GM19099 (cell line): Measurements from ENCODE around the gene NEURL1B.

Source experiments
- POLR2A ChIP-seq: IDR thresholded peaks from 3 replicates; pipeline ENCODE4 v1.6.1; 2011; ENCODE audit warnings: low read depth; ENCODE audit not compliant: insufficient read length; ENCODE audit errors: extremely low read depth

NEURL1B gene

DNA sequence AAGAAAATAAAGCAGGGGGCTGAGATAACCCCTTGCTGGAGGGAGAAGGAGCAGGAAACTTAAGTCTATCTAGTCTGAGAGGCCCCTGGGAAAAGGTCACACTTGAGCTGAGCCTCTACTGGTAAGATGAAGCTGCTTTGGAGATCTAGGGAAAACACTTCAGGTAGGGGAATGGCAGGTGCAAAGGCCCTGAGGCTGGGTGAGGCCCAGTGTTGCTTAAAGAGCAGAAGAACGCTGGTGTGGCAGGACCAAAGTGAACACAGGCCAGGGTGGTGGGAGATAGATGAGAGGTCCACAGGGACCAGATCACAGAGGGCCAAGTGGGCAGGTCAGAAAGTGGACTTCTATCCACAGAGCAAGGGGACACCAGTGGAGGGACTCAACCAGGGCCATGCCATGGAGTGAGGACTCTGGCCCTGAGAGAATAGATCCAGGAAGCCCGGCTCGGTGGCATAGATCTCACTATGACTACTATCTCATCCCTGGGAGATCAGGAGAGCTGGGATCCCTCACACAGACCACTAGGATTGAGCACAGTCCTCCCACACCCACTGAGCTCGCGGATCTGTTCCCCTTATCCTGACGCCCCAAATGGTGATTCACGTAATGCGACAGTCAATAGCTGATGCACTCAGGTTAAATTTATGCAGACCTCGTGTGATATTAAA lies 17.6 kb upstream of the NEURL1B start:
- TF ChIP-seq POLR2A, result no peak

- TF ChIP-seq POLR2A, result no peak
Observed at GRCh38 chr5:172624083-172624995, 16.7 kb upstream of the NEURL1B start.

- no peak for TF ChIP-seq POLR2A
Observed at GRCh38 chr5:172624996-172625964, 15.8 kb upstream of the NEURL1B start.

DNA sequence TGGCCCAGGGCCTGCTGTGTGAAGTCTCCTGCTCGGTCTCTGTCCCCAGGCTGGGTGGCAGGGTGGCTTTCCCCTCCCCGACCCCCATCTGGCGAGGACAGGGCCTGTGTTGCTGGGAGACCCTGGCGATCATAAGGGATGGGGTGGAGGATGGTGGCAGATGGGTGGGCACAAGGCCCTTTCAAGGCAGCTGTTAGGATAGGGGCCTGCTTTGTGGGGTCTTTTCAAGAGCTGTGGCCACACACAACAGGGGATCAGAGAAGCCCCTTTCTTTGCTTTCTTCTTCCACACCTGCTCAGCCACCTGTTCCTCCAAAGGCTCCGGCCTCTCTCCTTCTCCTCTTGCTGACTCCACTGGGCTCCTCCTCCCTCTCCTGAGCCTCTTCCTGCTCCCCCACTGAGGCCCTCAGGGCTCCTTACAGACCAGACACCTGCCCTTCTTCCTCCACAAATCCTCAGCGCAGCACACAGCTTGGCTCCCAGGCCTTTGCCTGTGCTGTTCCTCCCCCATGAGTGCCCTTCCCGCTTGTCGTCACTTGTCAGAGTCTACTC lies 15.0 kb upstream of the NEURL1B start:
- TF ChIP-seq POLR2A, result no peak

DNA sequence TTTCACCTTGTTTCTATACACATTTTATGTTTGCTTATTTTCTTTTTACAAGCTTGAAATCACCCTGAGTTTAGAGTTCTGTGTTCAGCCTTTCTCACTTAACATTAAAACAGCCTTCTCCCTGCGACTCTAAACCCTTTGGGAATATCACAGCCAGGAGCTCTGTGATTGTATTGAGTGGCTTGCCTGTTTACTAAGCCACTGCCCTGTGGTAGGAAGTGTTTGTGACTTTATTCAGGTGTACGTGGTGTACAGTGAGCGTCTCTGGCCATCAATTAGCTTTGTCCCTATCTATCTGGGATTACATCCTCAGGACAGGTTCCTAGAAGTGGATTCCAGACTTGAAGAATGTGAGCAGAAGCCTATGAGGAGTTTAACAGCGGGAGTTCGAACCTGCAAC lies 11.0 kb upstream of the NEURL1B start:
- no peak for TF ChIP-seq POLR2A

- TF ChIP-seq POLR2A, result no peak
Observed at GRCh38 chr5:172630482-172630881, 10.6 kb upstream of the NEURL1B start.

- no peak for TF ChIP-seq POLR2A
Observed at GRCh38 chr5:172630986-172631385, 10.1 kb upstream of the NEURL1B start.

- TF ChIP-seq POLR2A, result no peak
Observed at GRCh38 chr5:172632346-172633092, 8.5 kb upstream of the NEURL1B start.

DNA sequence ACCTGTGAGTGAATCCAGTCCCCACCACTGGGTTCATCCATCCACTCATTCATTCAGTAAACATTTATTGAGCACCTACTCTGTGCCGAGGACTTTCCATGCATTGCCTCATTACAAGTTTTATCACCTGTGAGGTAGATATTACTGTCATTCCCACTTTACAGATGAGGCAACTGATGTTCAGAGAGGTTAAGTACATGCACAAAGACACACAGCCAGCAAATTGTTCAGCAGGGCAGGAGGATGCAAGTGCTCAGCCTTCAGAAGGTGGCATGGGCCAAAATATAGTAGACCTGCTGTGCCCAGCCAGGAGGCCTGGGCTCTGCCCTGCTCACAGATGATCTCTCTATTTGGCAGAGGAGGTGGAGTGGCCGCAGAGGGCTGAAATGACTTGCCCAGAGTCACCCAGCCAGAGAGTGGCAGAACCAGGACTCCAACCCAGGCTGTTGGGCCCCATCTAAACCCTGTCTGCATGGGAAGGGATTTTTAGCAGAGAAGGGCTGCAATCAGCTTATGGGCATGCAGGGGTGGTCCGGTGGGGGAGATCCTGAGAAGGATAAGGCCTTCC lies 7.6 kb upstream of the NEURL1B start:
- no peak for TF ChIP-seq POLR2A

- no peak for TF ChIP-seq POLR2A
Observed at GRCh38 chr5:172634106-172634899, 6.8 kb upstream of the NEURL1B start.

GRCh38 chr5:172635038-172635437 lies 6.0 kb upstream of the NEURL1B start:
- TF ChIP-seq POLR2A, result no peak

DNA sequence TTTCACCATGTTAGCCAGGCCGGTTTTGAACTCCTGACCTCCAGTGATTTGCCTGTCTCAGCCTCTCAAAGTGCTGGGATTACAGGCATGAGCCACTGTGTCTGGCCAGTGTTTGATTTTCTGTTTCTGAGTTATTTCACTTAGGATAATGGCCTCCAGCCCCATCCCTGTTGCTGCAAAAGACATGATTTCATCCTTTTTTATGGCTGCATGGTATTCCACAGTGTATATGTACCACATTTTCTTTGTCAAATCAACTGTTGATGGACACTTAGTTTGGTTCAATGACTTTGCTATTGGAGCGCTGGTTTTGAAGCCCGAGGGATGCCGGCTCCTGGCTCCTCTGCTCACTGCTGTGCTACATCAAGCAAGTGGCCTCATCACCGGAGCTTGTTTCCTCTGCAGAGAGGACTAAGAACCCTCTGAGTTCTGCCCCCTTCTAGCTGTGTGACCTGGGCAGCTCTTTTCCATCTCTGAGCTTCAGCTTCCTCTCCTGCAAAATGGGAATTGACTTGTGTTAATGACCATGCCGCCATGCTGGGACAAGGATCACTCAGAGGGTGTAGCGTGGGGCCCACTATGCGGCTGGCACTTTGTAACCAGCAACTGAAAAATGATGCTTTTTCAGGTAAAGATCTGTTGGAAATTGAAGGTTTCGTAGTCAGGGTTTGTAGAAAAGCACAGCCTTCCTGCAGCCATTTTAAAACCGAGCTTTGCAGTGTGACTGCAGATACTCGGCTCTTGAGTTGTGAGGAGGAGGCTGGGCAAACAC lies 4.6 kb upstream of the NEURL1B start:
- TF ChIP-seq POLR2A, result no peak
